SK-N-MC (cell line): ENCODE data around the gene NCK2.

Experiments used
- EZH2 ChIP-seq: fragments of 200-600 bp; sonication (generic); IDR thresholded peaks from one replicate; pipeline ENCODE4 v1.6.1; 2017; ENCODE audit warnings: antibody characterized with exemption
- FOXP2 ChIP-seq: optimal IDR thresholded peaks from 2 replicates; pipeline ENCODE3; 2011; ENCODE audit warnings: mild to moderate bottlenecking, moderate library complexity; ENCODE audit not compliant: insufficient read depth; ENCODE audit errors: extremely low read length, control extremely low read depth
- POLR2AphosphoS5 ChIP-seq: IDR thresholded peaks from 2 replicates; pipeline ENCODE4 v1.6.1; 2012; ENCODE audit warnings: mild to moderate bottlenecking, low read depth, low read length, borderline replicate concordance

DNA sequence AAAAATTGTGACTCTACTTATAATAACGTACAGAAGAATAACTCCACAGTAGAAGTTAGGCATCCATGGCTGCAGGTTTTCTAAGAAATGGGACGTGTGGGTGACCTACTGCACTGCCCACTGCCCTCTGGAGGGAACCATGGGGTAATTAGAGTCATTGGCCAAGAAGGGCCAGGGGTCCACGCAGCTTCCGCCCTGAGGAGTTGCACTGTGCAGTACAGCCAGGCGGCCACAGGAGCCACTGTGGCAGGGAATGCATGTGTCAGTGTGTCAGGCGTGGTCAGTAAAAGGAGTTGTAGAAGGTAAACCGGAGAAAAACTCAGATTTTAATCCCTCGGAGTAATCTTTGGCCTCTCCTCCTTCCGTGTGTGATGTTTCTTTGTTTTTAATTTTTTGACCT is 24.8 kb downstream of the NCK2 start:
- TF ChIP-seq POLR2AphosphoS5 (no peak), EZH2 (no peak), FOXP2 (no peak)
